Activated CD8-positive, alpha-beta memory T cell treated with anti-CD3 and anti-CD28 coated beads, Interleukin-2, amount 10 ng/mL, durations not matched to agents 7 days and 5 days (primary cell): ENCODE data around the gene SIN3B. TPM values are rescaled to one million over a fixed set of nuclear protein-coding genes. Genes with fewer than 3 reads are reported as not detected.
A peak's percentile ranks its signal among the peaks of the same experiment; 100 is the strongest.

ENCODE experiments used
- ATAC-seq: fragments of 150-1000 bp; cut with Tn5 transposase; one replicate; pipeline ENCODE4 v1.10.0; 2021; ENCODE audit warnings: moderate library complexity
- CTCF ChIA-PET: fragments of 350-600 bp; sonication (Branson Sonifier 250); formaldehyde crosslinking; loops from one replicate; lab custom pipeline; 2021; ENCODE audit warnings: antibody characterized with exemption; lab: Charles Lee
- DNase-seq: peaks from one replicate; pipeline ENCODE4 v3.0.0-alpha.2; 2020
- H3K27ac Mint-ChIP-seq: one replicate; pipeline ENCODE4 v1.8.0; 2021; ENCODE audit warnings: mild to moderate bottlenecking, mixed read lengths
- H3K27me3 Mint-ChIP-seq: one replicate; pipeline ENCODE4 v1.8.0; 2021; ENCODE audit warnings: mixed read lengths
- H3K36me3 Mint-ChIP-seq: one replicate; pipeline ENCODE4 v1.8.0; 2021; ENCODE audit warnings: mild to moderate bottlenecking, mixed read lengths
- H3K4me1 Mint-ChIP-seq: one replicate; pipeline ENCODE4 v1.8.0; 2021; ENCODE audit warnings: mixed read lengths
- H3K4me3 Mint-ChIP-seq: one replicate; pipeline ENCODE4 v1.8.0; 2021; ENCODE audit warnings: mild to moderate bottlenecking, moderate library complexity, mixed read lengths
- H3K9me3 Mint-ChIP-seq: one replicate; pipeline ENCODE4 v1.8.0; 2022; ENCODE audit warnings: low read depth, mixed read lengths
- total RNA-seq, 2 experiments: library from RNA; stranded (reverse); gene quantifications; one replicate each; pipeline ENCODE4 v1.2.3, GENCODE V29; 2021

The SIN3B gene
- total RNA-seq, 2 experiments from 2014 or later, result 29.1 to 30.5 TPM

GRCh38 chr19:16898361-16899015 lies 69.3 kb downstream of the SIN3B start:
- Mint-ChIP-seq H3K27ac (peak overlapping the region; percentile 62), H3K4me1 (peaks cover 22% of the 10 kb centered on the region), H3K36me3 (no peaks in the 10 kb centered on the region), H3K9me3 (no peaks in the 10 kb centered on the region), H3K4me3 (peak overlapping the region; percentile 42), H3K27me3 (peaks cover 38% of the 10 kb centered on the region)
- CTCF ChIA-PET, result no interaction called here
- ATAC-seq (no peak), DNase-seq (no peak)

GRCh38 chr19:16899566-16900075 lies 70.4 kb downstream of the SIN3B start:
- CTCF ChIA-PET, result interaction anchor here (0.7 to 1.7 kb wide), 5 partner anchors 11 to 362 kb away, joined by 3 to 6 read pairs (median 6); partner anchors contain the start of gene F2RL3
- no peak overlapping the region for H3K27ac Mint-ChIP-seq
- ATAC-seq (peak; percentile 35), DNase-seq (peak; percentile 66)
- no peak overlapping the region for H3K4me3 Mint-ChIP-seq
- no peaks in the 10 kb centered on the region for H3K9me3 Mint-ChIP-seq
- no peaks in the 10 kb centered on the region for H3K36me3 Mint-ChIP-seq
- H3K27me3 Mint-ChIP-seq, result peaks cover 26% of the 10 kb centered on the region
- peaks cover 19% of the 10 kb centered on the region for H3K4me1 Mint-ChIP-seq

- ATAC-seq (no peak), DNase-seq (no peak)
- Mint-ChIP-seq H3K4me1 (peaks cover 16% of the 10 kb centered on the region), H3K27me3 (peaks cover 14% of the 10 kb centered on the region), H3K4me3 (no peak overlapping the region), H3K27ac (no peak overlapping the region), H3K9me3 (no peaks in the 10 kb centered on the region), H3K36me3 (no peaks in the 10 kb centered on the region)
- CTCF ChIA-PET, result no interaction called here
These were observed 72.4 kb downstream of the SIN3B start for GRCh38 chr19:16901491-16902175.

GRCh38 chr19:16902545-16902944 lies 73.3 kb downstream of the SIN3B start:
- CTCF ChIA-PET, result no interaction called here
- no peak for ATAC-seq
- H3K36me3 Mint-ChIP-seq, result no peaks in the 10 kb centered on the region
- H3K9me3 Mint-ChIP-seq, result no peaks in the 10 kb centered on the region
- no peak overlapping the region for H3K4me3 Mint-ChIP-seq
- peaks cover 14% of the 10 kb centered on the region for H3K27me3 Mint-ChIP-seq
- H3K27ac Mint-ChIP-seq, result no peak overlapping the region
- DNase-seq, result no peak
- peaks cover 16% of the 10 kb centered on the region for H3K4me1 Mint-ChIP-seq

- Mint-ChIP-seq H3K27ac (no peak overlapping the region), H3K4me3 (no peak overlapping the region), H3K4me1 (peaks cover 13% of the 10 kb centered on the region), H3K36me3 (no peaks in the 10 kb centered on the region), H3K27me3 (peaks cover 10% of the 10 kb centered on the region), H3K9me3 (no peaks in the 10 kb centered on the region)
- no peak for DNase-seq
- no peak for ATAC-seq
- CTCF ChIA-PET, result no interaction called here
These were observed 74.1 kb downstream of the SIN3B start for GRCh38 chr19:16903347-16903746.

GRCh38 chr19:16904599-16904998 lies 75.4 kb downstream of the SIN3B start:
- ATAC-seq (no peak), DNase-seq (no peak)
- peaks cover 1% of the 10 kb centered on the region for H3K27me3 Mint-ChIP-seq
- H3K9me3 Mint-ChIP-seq, result no peaks in the 10 kb centered on the region
- peaks cover 5% of the 10 kb centered on the region for H3K4me1 Mint-ChIP-seq
- H3K36me3 Mint-ChIP-seq, result no peaks in the 10 kb centered on the region
- no peak overlapping the region for H3K4me3 Mint-ChIP-seq
- H3K27ac Mint-ChIP-seq, result no peak overlapping the region
- CTCF ChIA-PET, result no interaction called here

- DNase-seq, result no peak
- Mint-ChIP-seq H3K27ac (no peak overlapping the region), H3K9me3 (peaks cover 11% of the 10 kb centered on the region), H3K4me3 (no peak overlapping the region), H3K27me3 (no peaks in the 10 kb centered on the region), H3K4me1 (no peaks in the 10 kb centered on the region), H3K36me3 (no peaks in the 10 kb centered on the region)
- no peak for ATAC-seq
- CTCF ChIA-PET, result no interaction called here
These were observed 79.6 kb downstream of the SIN3B start for GRCh38 chr19:16908759-16909158.

- Mint-ChIP-seq H3K4me1 (no peaks in the 10 kb centered on the region), H3K27me3 (no peaks in the 10 kb centered on the region), H3K27ac (no peak overlapping the region), H3K4me3 (no peak overlapping the region), H3K9me3 (peaks cover 11% of the 10 kb centered on the region), H3K36me3 (no peaks in the 10 kb centered on the region)
- ATAC-seq, result no peak
- DNase-seq, result no peak
- CTCF ChIA-PET, result no interaction called here
These were observed 81.8 kb downstream of the SIN3B start for GRCh38 chr19:16911046-16911445.

- no peak for ATAC-seq
- no peaks in the 10 kb centered on the region for H3K36me3 Mint-ChIP-seq
- no peak overlapping the region for H3K4me3 Mint-ChIP-seq
- H3K27me3 Mint-ChIP-seq, result no peaks in the 10 kb centered on the region
- no peaks in the 10 kb centered on the region for H3K4me1 Mint-ChIP-seq
- no peak overlapping the region for H3K27ac Mint-ChIP-seq
- no peak for DNase-seq
- CTCF ChIA-PET, result no interaction called here
- peaks cover 11% of the 10 kb centered on the region for H3K9me3 Mint-ChIP-seq
These were observed 83.6 kb downstream of the SIN3B start for GRCh38 chr19:16912780-16913179.

GRCh38 chr19:16914421-16914820 lies 85.2 kb downstream of the SIN3B start:
- Mint-ChIP-seq H3K4me1 (no peaks in the 10 kb centered on the region), H3K27me3 (no peaks in the 10 kb centered on the region), H3K27ac (no peak overlapping the region), H3K36me3 (no peaks in the 10 kb centered on the region), H3K9me3 (peaks cover 13% of the 10 kb centered on the region), H3K4me3 (no peak overlapping the region)
- CTCF ChIA-PET, result no interaction called here
- DNase-seq (no peak), ATAC-seq (no peak)

- CTCF ChIA-PET, result no interaction called here
- ATAC-seq (no peak), DNase-seq (no peak)
- Mint-ChIP-seq H3K36me3 (no peaks in the 10 kb centered on the region), H3K4me1 (no peaks in the 10 kb centered on the region), H3K27me3 (no peaks in the 10 kb centered on the region), H3K4me3 (no peak overlapping the region), H3K9me3 (peaks cover 13% of the 10 kb centered on the region), H3K27ac (no peak overlapping the region)
These were observed 85.9 kb downstream of the SIN3B start for GRCh38 chr19:16915135-16915534.

- CTCF ChIA-PET, result interaction anchor here (0.8 kb wide), 1 partner anchor 25 kb away, joined by 3 read pairs; no protein-coding TSS in a partner anchor
- H3K4me1 Mint-ChIP-seq, result no peaks in the 10 kb centered on the region
- no peak overlapping the region for H3K4me3 Mint-ChIP-seq
- H3K9me3 Mint-ChIP-seq, result peaks cover 13% of the 10 kb centered on the region
- DNase-seq, result no peak
- ATAC-seq, result no peak
- no peaks in the 10 kb centered on the region for H3K36me3 Mint-ChIP-seq
- H3K27me3 Mint-ChIP-seq, result no peaks in the 10 kb centered on the region
- H3K27ac Mint-ChIP-seq, result no peak overlapping the region
These were observed 86.5 kb downstream of the SIN3B start for GRCh38 chr19:16915734-16916133.

GRCh38 chr19:16917401-16917800 lies 88.2 kb downstream of the SIN3B start:
- Mint-ChIP-seq H3K9me3 (peaks cover 10% of the 10 kb centered on the region), H3K27ac (no peak overlapping the region), H3K4me1 (no peaks in the 10 kb centered on the region), H3K4me3 (no peak overlapping the region), H3K27me3 (no peaks in the 10 kb centered on the region), H3K36me3 (no peaks in the 10 kb centered on the region)
- DNase-seq, result no peak
- CTCF ChIA-PET, result no interaction called here
- ATAC-seq, result no peak

- no peak for DNase-seq
- H3K36me3 Mint-ChIP-seq, result no peaks in the 10 kb centered on the region
- no peak overlapping the region for H3K4me3 Mint-ChIP-seq
- no peak overlapping the region for H3K27ac Mint-ChIP-seq
- H3K4me1 Mint-ChIP-seq, result no peaks in the 10 kb centered on the region
- ATAC-seq, result no peak
- CTCF ChIA-PET, result no interaction called here
- peaks cover 2% of the 10 kb centered on the region for H3K9me3 Mint-ChIP-seq
- H3K27me3 Mint-ChIP-seq, result no peaks in the 10 kb centered on the region
These were observed 90.3 kb downstream of the SIN3B start for GRCh38 chr19:16919496-16919895.
